GM18507 (cell line): ENCODE results near the gene ZNF428.
"Not testable (repeated sequence)": the region's sequence is repeated elsewhere in the genome, so short reads cannot be mapped to it uniquely, and the experiment has no call there.

Source experiments
- DNase-seq: peaks from one replicate; pipeline ENCODE4 v3.0.0; 2011; ENCODE audit warnings: low read depth; ENCODE audit not compliant: insufficient read length; ENCODE audit errors: extremely low spot score
- FAIRE-seq: peaks from 2 replicates; lab custom pipeline; 2011; peaks lifted over from hg19 to GRCh38; lab: Jason Lieb, UNC

Gene ZNF428

DNA sequence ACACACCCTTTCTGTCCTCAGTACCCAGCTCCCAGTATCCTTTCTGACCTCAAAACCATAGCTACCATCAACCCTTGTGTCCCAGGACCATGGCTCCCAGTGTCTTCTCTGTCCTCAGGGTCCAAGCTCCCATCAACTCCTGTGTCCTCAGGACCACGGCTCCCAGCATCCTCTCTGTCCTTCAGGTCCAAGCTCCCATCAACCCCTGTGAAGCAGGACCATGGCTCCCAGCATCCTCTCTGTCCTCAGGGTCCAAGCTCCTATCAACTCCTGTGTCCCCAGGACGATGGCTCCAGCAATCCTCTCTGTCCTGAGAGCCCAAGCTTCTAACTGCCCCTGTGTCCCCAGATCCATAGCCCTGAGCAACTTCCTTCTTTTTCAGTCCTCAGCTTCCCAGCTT, 21.9 kb upstream of the ZNF428 start:
- FAIRE-seq (no peak), DNase-seq (no peak)

DNA sequence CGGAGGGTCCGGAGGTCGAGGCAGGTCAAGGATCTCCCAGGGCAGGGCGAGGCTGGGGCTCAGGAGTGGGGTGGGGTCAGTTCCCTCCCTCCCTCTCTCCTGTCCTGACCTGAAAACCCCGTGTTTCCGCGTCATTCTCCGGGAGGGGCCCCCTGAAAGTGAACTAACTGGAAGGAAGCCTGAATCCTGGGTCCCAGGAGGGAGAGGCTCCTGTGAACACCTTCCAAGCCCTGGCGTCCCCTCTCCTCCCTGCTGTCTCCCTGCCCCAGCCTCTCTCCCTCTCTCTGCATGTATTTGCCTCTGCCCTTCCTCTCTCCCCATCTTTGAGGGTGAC, 21.0 kb upstream of the ZNF428 start:
- DNase-seq (no peak), FAIRE-seq (no peak)

DNA sequence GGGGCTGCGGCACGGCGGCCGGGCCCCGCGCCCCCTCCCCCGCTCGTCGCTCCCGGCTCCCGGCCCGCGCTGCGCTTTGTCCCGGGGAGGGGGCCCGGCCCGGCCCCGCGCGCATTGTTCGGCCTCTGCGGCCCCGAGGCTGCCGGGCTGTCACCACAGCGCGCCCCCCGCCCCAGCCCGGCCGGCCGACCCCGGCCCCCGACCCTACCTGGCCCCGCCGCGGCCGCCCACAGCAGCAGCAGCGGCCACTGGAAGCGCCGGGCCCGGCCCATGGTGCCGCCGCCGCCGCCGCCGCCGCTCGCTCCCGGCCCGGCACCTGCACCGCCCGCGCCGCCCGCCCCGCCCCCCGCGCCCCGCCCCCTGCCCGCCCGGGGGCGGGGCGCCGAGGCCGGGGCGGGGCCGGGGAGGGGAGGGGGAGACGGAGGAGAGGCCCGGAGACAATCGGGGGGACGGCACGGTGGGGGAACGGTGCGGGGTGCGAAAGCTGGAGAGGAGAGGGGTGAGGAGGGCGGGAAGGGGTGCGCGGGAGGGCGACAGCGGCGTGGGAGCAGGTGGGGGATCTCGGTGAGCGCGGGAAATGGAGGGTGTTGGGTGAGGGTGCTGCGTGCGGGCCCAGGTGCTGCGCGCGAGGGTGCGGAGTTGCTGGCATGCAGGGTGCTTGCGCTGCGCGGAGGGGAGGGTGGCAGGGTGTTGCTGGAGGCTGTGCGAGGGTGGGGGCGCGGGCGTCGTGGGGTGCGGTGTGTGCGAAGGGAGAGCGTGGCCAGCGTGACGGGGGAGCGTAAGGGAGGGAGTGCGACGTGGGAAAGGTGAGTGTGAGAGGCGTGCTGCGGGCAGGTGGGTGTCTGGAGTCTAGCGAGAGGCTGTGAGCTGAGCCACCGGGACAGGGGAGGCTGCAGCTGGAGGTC, 20.3 kb upstream of the ZNF428 start, which contains the start of gene CADM4:
CADM4 (minus strand) TSS at position 332 of the 905 bp plus-strand sequence; CDS start at position 272, 60 bp downstream.
- FAIRE-seq (no peak), DNase-seq (no peak)

DNA sequence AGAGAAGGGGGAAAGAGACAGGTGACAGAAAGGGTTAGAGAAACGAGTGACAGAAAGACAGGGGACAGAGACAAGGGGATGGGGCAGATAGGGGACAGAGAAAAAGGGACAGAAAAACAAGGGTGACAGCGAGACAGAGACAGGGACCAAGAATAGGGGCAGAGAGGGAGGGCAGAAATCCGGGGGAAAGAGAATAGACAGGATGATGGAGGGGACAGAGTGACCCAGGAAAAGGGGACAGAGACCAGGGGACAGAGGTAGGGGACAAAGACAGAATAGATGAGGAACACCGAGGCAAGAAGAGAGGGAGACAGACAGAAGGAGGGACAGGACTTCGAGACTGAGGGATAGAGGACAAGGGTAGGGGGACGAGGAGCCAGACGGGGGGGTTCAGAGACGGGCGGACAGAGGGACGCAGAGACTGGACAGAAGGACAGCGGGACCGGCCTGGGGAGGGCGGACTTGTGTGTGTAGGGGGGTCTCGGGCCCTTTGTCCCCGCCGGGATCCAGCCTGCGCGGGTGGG, 19.6 kb upstream of the ZNF428 start:
- no peak for FAIRE-seq

DNA sequence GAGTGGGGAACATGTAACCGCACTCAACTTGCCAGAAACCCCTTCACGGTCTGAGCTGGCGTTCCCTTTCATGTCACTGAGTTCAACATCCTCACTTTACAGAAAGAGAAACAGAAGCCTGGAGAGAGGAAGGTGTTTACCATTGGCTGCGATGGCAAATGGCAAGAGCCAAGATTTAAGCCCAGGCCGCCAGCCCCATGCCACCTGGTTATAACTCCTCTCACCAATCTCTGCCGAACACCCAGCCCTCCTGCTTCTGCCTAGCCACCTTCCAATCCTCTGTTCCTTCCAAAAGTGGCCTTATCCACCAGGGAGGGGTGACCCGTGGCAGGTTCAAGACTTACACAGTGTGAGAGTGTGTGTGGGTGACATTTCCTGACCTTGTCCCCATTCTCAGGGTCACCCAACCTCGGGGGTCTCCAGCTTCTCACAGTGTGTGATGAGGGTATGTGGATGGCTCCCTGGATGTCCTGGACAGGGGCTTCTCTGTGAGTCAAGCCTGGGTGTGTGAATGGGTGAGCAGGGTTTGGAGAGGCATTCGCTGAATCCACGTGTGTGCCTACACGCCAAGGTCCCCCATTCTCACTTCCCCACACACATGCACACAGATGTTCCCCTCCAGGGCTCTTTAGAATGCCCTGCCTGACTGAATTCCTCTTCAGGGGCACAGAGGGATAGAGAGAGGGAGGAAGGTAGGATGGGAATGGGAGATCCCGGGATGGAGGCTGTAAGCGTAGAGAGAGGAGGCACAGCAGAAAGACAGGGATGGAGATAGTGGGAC, 19.0 kb upstream of the ZNF428 start:
- FAIRE-seq (no peak), DNase-seq (no peak)

More for the DNA sequence above, 19.6 kb upstream of the ZNF428 start:
- no peak for DNase-seq

DNA sequence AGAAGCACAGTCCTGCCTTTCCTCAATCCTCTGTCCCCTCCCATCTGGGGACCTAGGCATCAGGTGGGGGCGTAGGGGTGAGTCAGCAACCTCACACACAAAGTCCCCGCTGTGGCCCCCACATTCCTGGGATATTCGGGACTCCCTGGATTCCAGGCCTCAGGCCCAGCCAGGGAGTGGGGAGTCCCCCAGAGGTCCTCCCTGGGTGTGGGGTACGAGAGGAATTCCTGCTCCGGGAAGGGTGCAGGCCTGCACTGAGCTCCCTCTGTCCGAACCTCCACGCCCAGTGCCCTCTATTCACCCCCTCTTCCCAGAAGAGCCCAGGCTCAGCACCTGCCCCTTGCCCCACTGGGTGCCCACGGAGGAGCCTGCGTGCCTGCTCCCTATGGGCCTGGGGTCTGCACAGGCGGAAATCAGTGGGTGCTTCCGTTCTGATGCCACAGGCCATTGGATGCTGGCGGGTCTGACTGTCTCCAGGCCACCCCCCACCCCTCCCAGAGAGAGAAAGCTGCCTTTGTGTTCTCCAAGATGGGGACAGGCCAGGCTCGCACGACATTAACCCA, 16.8 kb upstream of the ZNF428 start:
- DNase-seq, result no peak
- no peak for FAIRE-seq

DNA sequence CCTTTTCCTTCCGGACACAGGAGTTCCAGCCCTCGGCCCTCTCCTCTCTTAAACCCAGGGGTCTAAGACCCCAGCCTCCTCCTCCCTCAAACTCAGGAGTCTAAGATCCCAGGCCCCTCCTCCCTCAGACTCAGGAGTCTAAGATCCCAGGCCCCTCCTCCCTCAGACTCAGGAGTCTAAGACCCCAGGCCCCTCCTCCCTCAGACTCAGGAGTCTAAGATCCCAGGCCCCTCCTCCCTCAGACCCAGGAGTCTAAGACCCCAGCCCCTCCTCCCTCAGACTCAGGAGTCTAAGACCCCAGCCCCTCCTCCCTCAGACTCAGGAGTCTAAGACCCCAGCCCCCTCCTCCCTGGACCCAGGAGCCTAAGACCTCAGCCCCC, 16.1 kb upstream of the ZNF428 start:
- not testable (repeated sequence) for DNase-seq, FAIRE-seq

DNA sequence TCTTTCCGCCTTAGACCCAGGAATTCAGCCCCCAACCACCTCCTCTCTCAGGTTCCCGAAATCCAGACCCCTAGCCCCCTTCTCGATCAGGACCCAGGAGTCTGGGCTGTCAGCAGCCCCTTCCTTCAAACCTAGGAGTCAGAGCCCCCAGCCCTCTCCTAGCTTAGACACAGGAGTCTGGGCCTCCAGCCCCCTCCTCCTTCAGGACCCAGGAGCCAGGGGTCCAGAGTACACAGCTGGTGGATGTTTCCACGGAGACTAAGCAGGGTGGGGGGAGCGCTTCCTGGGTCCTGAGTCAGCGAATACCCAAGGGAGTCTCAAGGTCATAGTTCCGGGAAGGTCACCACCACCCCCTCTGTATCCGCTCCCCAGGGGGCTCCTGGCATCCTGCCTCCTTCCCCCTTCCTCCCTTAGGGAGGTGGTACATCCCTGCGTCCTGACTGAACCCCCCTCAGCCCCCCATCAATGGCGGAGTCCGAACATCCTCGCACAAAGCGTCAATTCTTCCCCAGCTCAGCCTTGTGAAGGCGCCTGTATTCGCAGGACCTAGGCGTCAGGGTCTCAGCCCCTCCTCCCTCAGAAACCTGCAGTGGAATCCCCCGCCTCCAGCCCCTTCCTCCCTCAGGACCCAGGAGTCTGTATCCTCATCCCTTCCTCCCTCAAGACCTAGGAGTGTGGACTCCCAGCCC, 15.6 kb upstream of the ZNF428 start:
- FAIRE-seq (no peak), DNase-seq (no peak)

DNA sequence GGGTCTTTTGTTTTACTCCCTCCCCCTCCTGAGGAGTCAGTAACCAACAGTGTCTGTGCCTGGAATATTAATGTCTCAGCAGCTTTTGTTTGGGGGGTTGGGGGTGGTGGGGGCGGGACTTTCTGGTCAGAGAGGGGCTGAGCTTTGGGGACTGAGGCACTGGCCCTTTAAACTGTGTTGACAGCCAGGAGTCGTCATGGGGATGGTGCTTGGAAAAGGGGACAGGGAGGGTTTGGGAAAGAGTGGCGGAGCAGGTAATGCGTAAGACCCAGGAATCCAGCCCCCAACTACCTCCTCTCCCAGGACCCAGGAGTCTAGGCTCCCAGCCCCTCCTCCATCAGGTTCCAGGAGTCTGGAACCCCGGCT, 15.1 kb upstream of the ZNF428 start:
- no peak for FAIRE-seq

DNA sequence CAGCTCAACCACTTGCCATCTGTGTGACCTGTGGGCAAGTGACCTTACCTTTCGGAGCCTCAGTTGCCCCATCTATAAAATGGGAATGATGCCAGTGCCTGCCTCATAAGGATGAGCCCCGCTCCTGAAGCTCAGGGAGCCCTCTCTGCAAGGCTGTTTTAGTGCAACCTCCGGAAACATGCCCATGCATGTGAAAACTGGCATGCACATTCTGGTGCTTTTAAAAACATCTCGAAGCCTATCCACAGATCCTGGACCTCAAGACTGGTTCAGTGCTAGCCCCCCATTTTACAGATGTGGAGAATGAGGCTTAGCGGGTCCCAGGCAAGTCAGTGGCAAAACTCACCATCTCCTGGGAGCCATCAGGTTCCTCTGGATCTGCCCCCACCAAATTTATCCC, 14.6 kb upstream of the ZNF428 start:
- no peak for DNase-seq
- no peak for FAIRE-seq

More for the DNA sequence above, 15.1 kb upstream of the ZNF428 start:
- DNase-seq, result no peak

DNA sequence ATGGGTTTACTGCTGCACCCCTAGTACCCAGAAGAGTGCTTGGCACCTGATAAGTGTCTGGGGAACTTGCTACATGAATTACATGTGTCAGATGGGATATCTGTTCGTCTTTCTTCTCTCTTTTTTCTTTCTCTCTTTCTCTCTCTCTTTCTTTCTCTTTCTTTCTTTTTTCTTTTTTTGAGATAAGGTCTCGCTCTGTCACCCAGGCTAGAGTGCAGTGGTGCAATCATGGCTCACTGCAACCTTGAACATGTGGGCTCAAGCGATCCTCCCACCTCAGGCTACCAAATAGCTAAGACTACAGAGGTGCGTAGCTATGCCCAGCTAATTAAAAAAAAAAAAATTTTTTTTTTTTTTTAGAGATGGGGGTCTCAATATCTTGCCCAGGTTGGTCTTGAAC, 14.1 kb upstream of the ZNF428 start:
- DNase-seq (no peak), FAIRE-seq (no peak)

DNA sequence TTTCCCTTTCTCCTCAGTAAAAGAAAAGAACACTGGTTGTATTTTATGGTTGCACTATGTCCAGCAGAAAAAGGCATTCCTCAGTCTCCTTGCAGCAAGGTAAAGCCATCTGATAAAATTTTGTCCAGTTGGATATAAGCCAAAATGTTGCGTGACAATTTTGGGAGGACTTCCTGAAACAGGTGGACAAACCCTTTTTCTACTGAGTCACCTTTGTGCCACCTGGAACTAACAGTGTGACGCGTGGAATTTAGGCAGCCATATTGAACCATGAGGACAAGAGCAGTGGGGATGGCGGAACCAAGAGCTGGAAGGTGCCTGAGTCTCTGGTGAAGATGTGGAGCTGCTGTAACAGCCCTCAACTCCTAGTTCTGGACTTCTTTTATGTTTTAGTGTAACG, 12.1 kb upstream of the ZNF428 start:
- no peak for DNase-seq
- FAIRE-seq, result no peak

DNA sequence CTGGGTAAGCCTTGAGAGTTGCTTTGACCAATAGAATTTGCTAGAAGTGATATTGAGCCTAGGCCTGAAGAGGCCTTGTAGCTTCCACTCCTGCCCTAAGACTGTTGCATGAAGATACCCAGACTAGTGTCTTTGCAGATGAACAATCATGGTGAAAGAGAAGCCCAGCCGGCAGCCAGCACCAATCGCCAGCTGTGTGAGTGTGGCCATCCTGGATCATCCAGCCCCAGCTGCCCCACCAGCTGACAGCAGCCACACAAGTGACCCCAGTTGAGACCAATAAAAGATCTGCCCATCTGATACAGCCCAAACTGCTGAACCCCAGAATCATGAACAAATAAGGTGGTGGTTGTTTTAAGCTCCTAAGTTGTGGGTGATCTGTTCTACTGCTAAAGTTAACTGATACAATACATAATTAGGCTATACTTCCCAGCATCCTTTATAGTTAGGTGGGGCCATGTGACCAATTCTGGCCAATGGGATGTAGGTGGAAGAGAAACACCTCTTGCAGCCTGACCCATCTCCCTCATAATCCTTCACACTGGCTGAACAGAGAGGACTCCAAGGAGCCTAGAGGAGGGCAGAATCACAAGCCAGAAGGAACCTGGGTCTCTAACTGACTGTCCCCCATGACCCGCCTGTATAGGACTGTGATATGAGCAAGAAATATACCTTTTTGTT, 9.4 kb upstream of the ZNF428 start:
- DNase-seq (no peak), FAIRE-seq (no peak)

DNA sequence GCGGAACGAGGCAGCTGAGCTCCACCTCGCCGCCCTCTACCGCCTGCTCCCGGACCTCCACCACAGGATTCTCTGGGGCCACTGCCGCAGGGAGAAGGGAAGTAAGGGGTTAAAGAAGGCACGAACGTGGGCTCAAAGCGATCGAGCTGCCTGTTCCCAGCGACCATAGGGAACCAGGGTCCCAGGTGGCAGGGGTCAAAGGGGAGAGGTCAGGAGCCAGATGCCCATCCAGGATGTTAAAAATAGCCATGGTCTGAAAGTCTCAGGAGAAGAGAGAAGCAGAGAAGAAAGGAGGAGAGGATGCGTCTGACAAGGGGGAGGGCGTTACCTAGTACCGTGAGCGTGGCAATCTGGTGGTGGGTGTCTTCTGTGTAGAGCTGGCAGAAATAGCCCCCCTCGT, 7.4 kb upstream of the ZNF428 start:
- DNase-seq (no peak), FAIRE-seq (no peak)

DNA sequence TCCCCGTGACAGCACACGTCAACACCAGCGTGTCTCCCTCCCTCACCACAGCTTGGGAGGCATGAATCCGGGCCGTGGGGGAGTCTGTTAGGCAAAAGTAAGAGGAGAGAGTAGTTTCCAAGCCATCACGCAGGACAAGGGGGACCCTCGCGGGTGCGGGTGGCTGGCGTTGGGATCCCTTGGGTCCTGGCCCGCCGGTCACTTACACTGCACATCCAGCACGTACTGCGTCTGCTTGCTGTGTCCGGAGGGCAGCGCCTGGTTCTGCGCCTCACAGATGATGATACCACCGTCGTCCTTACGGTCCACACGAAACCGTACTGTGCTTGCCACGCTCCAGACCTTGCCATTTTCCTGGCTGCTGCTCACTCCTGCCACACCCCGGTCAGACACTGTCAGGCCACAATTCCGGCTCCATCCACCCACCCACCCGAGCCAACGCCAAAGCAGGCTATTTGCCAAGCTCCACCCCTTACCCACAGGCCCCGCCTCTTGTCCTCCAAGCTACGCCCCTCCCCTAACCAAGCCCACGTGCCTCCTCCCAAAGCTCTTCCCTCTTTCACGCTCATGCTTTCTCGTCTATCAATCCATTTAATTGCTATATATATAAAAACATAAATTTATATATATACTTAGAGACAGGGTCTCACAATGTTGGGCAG, 6.6 kb upstream of the ZNF428 start:
- no peak for FAIRE-seq
- DNase-seq, result no peak

DNA sequence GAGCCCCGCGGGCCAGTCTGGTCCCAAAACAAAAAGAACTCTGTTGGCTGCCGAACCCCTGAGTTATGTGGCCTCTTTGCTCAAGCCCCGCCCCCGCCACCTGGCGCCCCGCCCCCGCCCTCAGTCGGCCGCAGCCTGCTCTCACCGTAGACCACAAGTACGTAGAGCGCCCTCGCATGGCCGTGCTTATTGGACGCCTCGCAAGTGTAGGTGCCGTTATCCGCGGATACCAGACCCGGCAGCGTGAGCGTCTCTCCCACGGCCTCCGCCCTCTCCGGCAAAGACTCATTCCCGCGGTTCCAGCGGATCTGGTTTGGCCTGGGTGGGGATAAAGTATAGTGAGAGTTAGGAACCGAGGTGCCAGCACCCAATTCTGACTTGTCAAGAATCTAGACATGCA, 5.5 kb upstream of the ZNF428 start:
- DNase-seq (no peak), FAIRE-seq (peak; percentile 62)

DNA sequence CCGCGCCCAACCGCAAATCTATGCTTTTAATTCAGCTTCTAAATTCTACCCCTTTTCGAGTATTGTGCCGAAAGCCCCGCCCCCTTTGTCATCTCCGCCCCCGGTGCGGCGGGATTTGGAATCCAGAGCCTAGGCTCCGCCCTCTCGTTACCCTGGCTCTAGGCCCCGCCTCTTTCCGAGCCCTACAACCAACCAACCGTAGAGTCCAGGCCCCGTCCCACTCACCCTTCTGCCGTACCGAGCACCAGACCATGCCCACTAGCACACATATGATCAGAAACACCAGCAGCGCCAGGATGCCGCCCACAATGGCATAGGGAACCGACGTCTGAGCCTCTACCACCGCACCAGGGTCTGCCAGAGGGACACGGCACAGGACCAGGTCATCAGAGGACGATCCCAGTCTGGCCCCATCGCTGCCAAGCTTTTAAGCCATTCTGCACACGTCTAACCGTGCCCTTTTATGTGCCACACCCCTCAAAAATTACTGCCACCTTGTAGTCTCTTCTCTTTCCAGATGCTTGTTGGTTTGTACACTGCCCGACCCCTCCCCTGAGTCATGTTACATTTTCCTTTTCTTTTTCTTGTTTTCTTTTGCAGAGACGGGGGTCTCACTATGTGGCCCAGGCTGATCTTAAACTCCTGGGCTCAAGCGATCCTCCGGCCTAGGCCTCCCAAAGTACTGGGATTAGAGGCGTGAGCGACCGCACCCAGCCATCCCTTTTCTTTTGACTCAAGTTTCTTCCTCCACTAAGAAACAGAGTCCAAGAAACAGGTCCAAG, 4.7 kb upstream of the ZNF428 start:
- FAIRE-seq, result no peak
- DNase-seq, result no peak

DNA sequence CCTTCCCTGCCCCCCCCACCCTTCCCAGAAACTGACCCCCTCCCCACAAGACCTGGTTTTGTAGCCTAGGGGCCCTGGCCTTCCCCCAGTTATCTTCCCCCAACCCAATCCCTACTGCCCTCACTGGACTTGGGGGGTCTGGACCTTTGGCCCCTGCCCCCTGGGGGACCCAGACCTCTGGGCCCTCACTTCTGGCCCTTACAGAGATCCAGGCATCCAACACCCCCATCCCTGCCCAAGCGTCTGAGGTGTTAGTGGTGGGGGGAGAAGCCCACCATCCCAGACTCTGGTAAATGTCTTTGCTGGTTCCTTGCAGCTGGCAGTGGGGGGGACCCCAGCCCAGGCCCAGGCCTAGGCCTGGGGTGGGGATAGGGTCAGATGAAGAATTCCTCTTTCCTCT, 3.5 kb upstream of the ZNF428 start:
- DNase-seq (no peak), FAIRE-seq (no peak)
